A549 treated with RU486 at 1 μM for 4 hours (cell line): Measurements from ENCODE around the gene GTPBP2. TPM values are rescaled to one million over a fixed set of nuclear protein-coding genes. Genes with fewer than 3 reads are reported as not detected.

Experiments used
- total RNA-seq: library from RNA; stranded (reverse); fragments of 200-300 nt; extraction: Qiagen RNA extraction; gene quantifications from 5 replicates; pipeline ENCODE4 v1.2.3, GENCODE V29; 2022; ENCODE audit warnings: low read depth

Gene GTPBP2
- total RNA-seq = 13.6 to 22.0 TPM (median 20.5 TPM) in 5 replicates

GRCh38 chr6:43629104-43629504 lies at the start of gene GTPBP2:
Gene GTPBP2, minus strand, starts transcription at chr6:43629264. Its CDS starts 102 bp downstream, at chr6:43629162.

GRCh38 chr6:43644940-43645612 lies 16.0 kb upstream of the GTPBP2 start, which contains the start of gene RSPH9:
Gene RSPH9, plus strand, starts transcription at chr6:43645036. Its CDS starts 63 bp downstream, at chr6:43645099.

GRCh38 chr6:43635387-43636307 lies 6.6 kb upstream of the GTPBP2 start, which contains the start of gene MAD2L1BP:
Gene MAD2L1BP, plus strand, starts transcription at chr6:43635840. Its CDS starts 36 bp downstream, at chr6:43635876.

GRCh38 chr6:43575772-43576551 lies 53.1 kb downstream of the GTPBP2 start, which contains the start of the genes POLH and XPO5:
Gene POLH, plus strand, starts transcription at chr6:43576185. Its CDS starts 6,135 bp downstream, at chr6:43582320.
Gene XPO5, minus strand, starts transcription at chr6:43576038. Its CDS starts 174 bp downstream, at chr6:43575864.

Other genes starting within 250 kb of the GTPBP2 start
- 5.9 to 12.5 TPM (median 9.2 TPM) in 5 replicates for gene ABCC10, start 201.7 kb downstream of the GTPBP2 start, total RNA-seq
- 3.6 to 6.8 TPM (median 5.7 TPM) in 5 replicates for gene DLK2, start 173.7 kb downstream of the GTPBP2 start, total RNA-seq
- 15.1 to 20.9 TPM (median 19.9 TPM) in 5 replicates for gene TJAP1, start 151.7 kb downstream of the GTPBP2 start, total RNA-seq
- 0.95 to 1.5 TPM (median 1.4 TPM) in 5 replicates for gene LRRC73, start 118.9 kb downstream of the GTPBP2 start, total RNA-seq
- gene YIPF3, start 112.3 kb downstream of the GTPBP2 start, total RNA-seq = 61.0 to 73.1 TPM (median 69.5 TPM) in 5 replicates
- gene POLR1C, start 112.2 kb downstream of the GTPBP2 start, total RNA-seq = 49.2 to 59.3 TPM (median 55.5 TPM) in 5 replicates
- gene XPO5, start 53.2 kb downstream of the GTPBP2 start, total RNA-seq = 26.4 to 29.7 TPM (median 29.1 TPM) in 5 replicates
- 8.4 to 10.3 TPM (median 9.1 TPM) in 5 replicates for gene POLH, start 53.1 kb downstream of the GTPBP2 start, total RNA-seq
- gene MAD2L1BP, start 6.6 kb upstream of the GTPBP2 start, total RNA-seq = 34.9 to 40.1 TPM (median 35.7 TPM) in 5 replicates
- 0.13 to 0.30 TPM (median 0.16 TPM) in 5 replicates for gene RSPH9, start 15.8 kb upstream of the GTPBP2 start, total RNA-seq
- gene MRPS18A, start 58.5 kb upstream of the GTPBP2 start, total RNA-seq = 45.6 to 50.2 TPM (median 46.5 TPM) in 5 replicates
- gene VEGFA, start 140.9 kb upstream of the GTPBP2 start, total RNA-seq = 33.1 to 37.1 TPM (median 34.0 TPM) in 5 replicates